Measurements from ENCODE around the gene SIN3A. TPM values are rescaled to one million over a fixed set of nuclear protein-coding genes. Genes with fewer than 3 reads are reported as not detected.
"Not testable (repeated sequence)": the region's sequence is repeated elsewhere in the genome, so short reads cannot be mapped to it uniquely, and the experiment has no call there.

The SIN3A gene
- total RNA-seq, 1 experiment from 2014 or later = 64.4 TPM

DNA sequence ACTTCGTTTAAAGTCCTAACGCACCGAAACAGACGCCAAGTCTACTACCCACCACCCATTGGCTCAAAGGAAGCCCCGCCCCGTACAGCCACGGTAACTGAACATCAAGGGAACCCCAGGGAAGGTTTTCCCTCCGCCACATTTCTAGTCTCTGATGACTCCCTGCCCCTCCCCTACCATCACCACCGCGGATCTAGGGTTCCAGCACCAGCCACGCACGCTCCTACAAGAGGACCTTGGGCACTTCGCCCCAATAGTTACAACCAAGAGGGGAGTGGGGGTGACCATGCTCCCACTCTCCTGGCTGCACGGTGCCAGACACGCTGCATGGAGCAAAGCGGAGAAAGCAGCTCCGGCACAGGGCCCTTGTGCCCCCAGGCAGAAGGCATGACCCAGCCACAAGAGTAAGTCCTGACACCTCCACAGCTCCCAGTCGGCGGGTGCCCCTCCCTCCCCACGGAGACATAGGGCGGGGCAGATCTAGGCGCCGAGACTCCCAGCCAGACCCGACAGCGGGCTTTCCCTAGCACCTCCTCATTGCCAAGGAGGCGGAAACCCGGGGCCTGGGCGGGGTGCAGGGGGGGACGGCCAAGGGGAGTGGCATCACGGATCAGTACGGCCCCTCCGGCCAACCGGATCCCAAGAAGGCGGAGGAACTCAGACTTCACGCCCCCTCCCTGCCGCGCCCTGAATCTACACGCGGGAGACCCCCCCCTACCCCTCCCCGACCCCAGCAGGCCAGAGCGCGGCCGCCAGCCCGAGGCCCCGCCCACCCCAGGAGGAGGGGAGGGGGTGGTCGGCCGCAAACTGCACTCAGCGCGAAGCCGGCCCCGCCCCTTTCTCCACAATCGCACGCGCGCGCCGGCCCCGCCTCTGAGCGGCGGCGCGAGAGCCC lies 936 bp downstream of the SIN3A start:
- BruUV-seq (replicated peaks) = no TSS peak
- Mint-ChIP-seq H3K9me3 (ENCODE audit: unreplicated experiment) (no peaks in the 10 kb centered on the region), H3K27ac (ENCODE audit: unreplicated experiment) (peak overlapping the region; percentile 89), H3K4me3 (ENCODE audit: unreplicated experiment) (peak overlapping the region; percentile 74), H3K36me3 (ENCODE audit: insufficient read depth, unreplicated experiment) (peaks cover 49% of the 10 kb centered on the region), H3K4me1 (ENCODE audit: low read depth, unreplicated experiment) (peaks cover 9% of the 10 kb centered on the region), H3K27me3 (ENCODE audit: insufficient read depth, unreplicated experiment) (no peaks in the 10 kb centered on the region)
- Histone ChIP-seq H3K27me3 (replicated peaks; ENCODE audit: control insufficient read depth, insufficient read depth, low read length) (no peaks in the 10 kb centered on the region), H3K4me3 (ENCODE audit: low read depth, low read length) (peak overlapping the region; percentile 99), H3K36me3 (ENCODE audit: control insufficient read depth, insufficient read depth, low read length) (no peaks in the 10 kb centered on the region), H3K9me3 (no peaks in the 10 kb centered on the region), H3K4me1 (peaks cover 14% of the 10 kb centered on the region)
- TF ChIP-seq, protein P1, sequence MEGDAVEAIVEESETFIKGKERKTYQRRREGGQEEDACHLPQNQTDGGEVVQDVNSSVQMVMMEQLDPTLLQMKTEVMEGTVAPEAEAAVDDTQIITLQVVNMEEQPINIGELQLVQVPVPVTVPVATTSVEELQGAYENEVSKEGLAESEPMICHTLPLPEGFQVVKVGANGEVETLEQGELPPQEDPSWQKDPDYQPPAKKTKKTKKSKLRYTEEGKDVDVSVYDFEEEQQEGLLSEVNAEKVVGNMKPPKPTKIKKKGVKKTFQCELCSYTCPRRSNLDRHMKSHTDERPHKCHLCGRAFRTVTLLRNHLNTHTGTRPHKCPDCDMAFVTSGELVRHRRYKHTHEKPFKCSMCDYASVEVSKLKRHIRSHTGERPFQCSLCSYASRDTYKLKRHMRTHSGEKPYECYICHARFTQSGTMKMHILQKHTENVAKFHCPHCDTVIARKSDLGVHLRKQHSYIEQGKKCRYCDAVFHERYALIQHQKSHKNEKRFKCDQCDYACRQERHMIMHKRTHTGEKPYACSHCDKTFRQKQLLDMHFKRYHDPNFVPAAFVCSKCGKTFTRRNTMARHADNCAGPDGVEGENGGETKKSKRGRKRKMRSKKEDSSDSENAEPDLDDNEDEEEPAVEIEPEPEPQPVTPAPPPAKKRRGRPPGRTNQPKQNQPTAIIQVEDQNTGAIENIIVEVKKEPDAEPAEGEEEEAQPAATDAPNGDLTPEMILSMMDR (IDR thresholded peaks at IDR 0.05; ENCODE audit: insufficient read depth in 1 of 2, low read depth in 1 of 2, low read length in 1 of 2, severe bottlenecking in 1 of 2, unreplicated experiment in 1 of 2) = no peak
- ChIA-PET POLR2A (interaction anchor here (0.6 to 3.3 kb wide), 4 partner anchors 10 to 128 kb away, joined by 3 to 54 read pairs (median 4); partner anchors contain the start of genes MAN2C1 and PTPN9), CTCF (interaction anchor here (0.6 to 1.8 kb wide), 6 partner anchors 23 to 331 kb away, joined by 3 to 33 read pairs (median 4); partner anchors contain the start of gene MAN2C1)
- intact Hi-C loops (cut with micrococcal nuclease; ENCODE audit: unreplicated experiment) = loop anchor here (1.0 to 5.0 kb wide), 2 partner anchors 82 kb away; partner anchors contain the start of gene MAN2C1
- DNase-seq = peak; percentile 95 to 98

GRCh38 chr15:75449585-75450306 lies 1.7 kb downstream of the SIN3A start:
- intact Hi-C loops (cut with micrococcal nuclease; ENCODE audit: unreplicated experiment) = loop anchor here (5.0 kb wide), 1 partner anchor 83 kb away; no protein-coding TSS in a partner anchor
- H3K4me1 ChIP-seq = peaks cover 14% of the 10 kb centered on the region
- H3K4me3 Mint-ChIP-seq (ENCODE audit: unreplicated experiment) = peak overlapping the region; percentile 74
- peak overlapping the region; percentile 79 for H3K27ac Mint-ChIP-seq (ENCODE audit: unreplicated experiment)
- no peaks in the 10 kb centered on the region for H3K27me3 ChIP-seq (replicated peaks; ENCODE audit: control insufficient read depth, insufficient read depth, low read length)
- no peak for DNase-seq
- H3K9me3 ChIP-seq = no peaks in the 10 kb centered on the region
- peaks cover 10% of the 10 kb centered on the region for H3K4me1 Mint-ChIP-seq (ENCODE audit: low read depth, unreplicated experiment)
- TF ChIP-seq, protein P1 (IDR thresholded peaks at IDR 0.05; ENCODE audit: insufficient read depth in 1 of 2, low read depth in 1 of 2, low read length in 1 of 2, severe bottlenecking in 1 of 2, unreplicated experiment in 1 of 2) = no peak
- POLR2A ChIA-PET = interaction anchor here (0.6 to 3.3 kb wide), 4 partner anchors 11 to 129 kb away, joined by 3 to 54 read pairs (median 4); partner anchors contain the start of genes MAN2C1 and PTPN9
- peaks cover 45% of the 10 kb centered on the region for H3K36me3 Mint-ChIP-seq (ENCODE audit: insufficient read depth, unreplicated experiment)
- H3K4me3 ChIP-seq (ENCODE audit: low read depth, low read length) = peak overlapping the region; percentile 99
- H3K36me3 ChIP-seq (ENCODE audit: control insufficient read depth, insufficient read depth, low read length) = no peaks in the 10 kb centered on the region
- H3K27me3 Mint-ChIP-seq (ENCODE audit: insufficient read depth, unreplicated experiment) = no peaks in the 10 kb centered on the region
- H3K9me3 Mint-ChIP-seq (ENCODE audit: unreplicated experiment) = no peaks in the 10 kb centered on the region
- BruUV-seq (replicated peaks) = no TSS peak
- CTCF ChIA-PET = interaction anchor here (1.0 kb wide), 1 partner anchor 82 kb away, joined by 5 read pairs; no protein-coding TSS in a partner anchor

- H3K4me3 Mint-ChIP-seq (ENCODE audit: unreplicated experiment); H3K27ac Mint-ChIP-seq (ENCODE audit: unreplicated experiment); intact Hi-C loops (cut with micrococcal nuclease; ENCODE audit: unreplicated experiment); H3K27me3 ChIP-seq (replicated peaks; ENCODE audit: control insufficient read depth, insufficient read depth, low read length); H3K9me3 Mint-ChIP-seq (ENCODE audit: unreplicated experiment); H3K27me3 Mint-ChIP-seq (ENCODE audit: insufficient read depth, unreplicated experiment); H3K36me3 ChIP-seq (ENCODE audit: control insufficient read depth, insufficient read depth, low read length); H3K9me3 ChIP-seq; H3K4me3 ChIP-seq (ENCODE audit: low read depth, low read length); DNase-seq; BruUV-seq (replicated peaks): not testable (repeated sequence)
- ChIA-PET CTCF (interaction anchor here (0.7 kb wide), 1 partner anchor 13 kb away, joined by 3 read pairs; no protein-coding TSS in a partner anchor), POLR2A (interaction anchor here (0.6 to 0.7 kb wide), 2 partner anchors 16 to 158 kb away, joined by 4 to 5 read pairs; no protein-coding TSS in a partner anchor)
- Mint-ChIP-seq H3K4me1 (ENCODE audit: low read depth, unreplicated experiment) (peaks cover 10% of the 10 kb centered on the region), H3K36me3 (ENCODE audit: insufficient read depth, unreplicated experiment) (peaks cover 29% of the 10 kb centered on the region)
- peaks cover 14% of the 10 kb centered on the region for H3K4me1 ChIP-seq
These were observed 3.3 kb downstream of the SIN3A start for GRCh38 chr15:75448171-75448570.
